K562 (cell line): ENCODE results near the gene CRABP2. TPM values are rescaled to one million over a fixed set of nuclear protein-coding genes. Genes with fewer than 3 reads are reported as not detected.

ENCODE experiments used
- ARID2 ChIP-seq: fragments of 450-650 bp; IDR thresholded peaks from 2 replicates; pipeline ENCODE4 v1.6.1; 2017; ENCODE audit warnings: antibody characterized with exemption, mild to moderate bottlenecking
- BRD9 ChIP-seq: fragments of 450-650 bp; IDR thresholded peaks from 2 replicates; pipeline ENCODE4 v1.6.1; 2018; ENCODE audit warnings: low read depth; ENCODE audit not compliant: partially characterized antibody
- BRF2 ChIP-seq: IDR thresholded peaks from 3 replicates; pipeline ENCODE4 v1.6.1; 2011; ENCODE audit warnings: borderline replicate concordance, mild to moderate bottlenecking; ENCODE audit not compliant: insufficient read length, insufficient read depth
- ELK3 ChIP-seq: fragments of 450-650 bp; formaldehyde crosslinking; IDR thresholded peaks from 2 replicates; pipeline ENCODE4 v1.4.0; 2020; ENCODE audit warnings: mild to moderate bottlenecking
- ERF ChIP-seq: fragments of 450-650 bp; formaldehyde crosslinking; IDR thresholded peaks from 2 replicates; pipeline ENCODE4 v1.4.0; 2020; ENCODE audit warnings: mild to moderate bottlenecking, mixed read lengths
- FOXM1 ChIP-seq, 2 experiments: fragments of 450-650 bp in 1 of 2; sonication (generic) in 1 of 2; formaldehyde crosslinking in 1 of 2; IDR thresholded peaks; 2 replicates each; pipeline versions ENCODE4 v1.6.1 to v1.9.0; 2017 to 2022; ENCODE audit warnings: low read depth in 2 of 2, mild to moderate bottlenecking in 2 of 2, missing genetic modification reagents in 1 of 2, moderate library complexity in 1 of 2
- GATAD2B ChIP-seq: fragments of 450-650 bp; IDR thresholded peaks from 2 replicates; pipeline ENCODE4 v1.6.1; 2017; ENCODE audit warnings: mild to moderate bottlenecking, borderline replicate concordance
- IRF1 ChIP-seq: sonication (generic); formaldehyde crosslinking; IDR thresholded peaks from 2 replicates; pipeline ENCODE4 v1.8.0; 2022; ENCODE audit warnings: missing genetic modification reagents, mild to moderate bottlenecking, borderline replicate concordance
- JUND ChIP-seq, 2 experiments: IDR thresholded peaks; 2 replicates in 1 of 2; 3 replicates in 1 of 2; pipeline ENCODE4 v1.6.1; 2011; ENCODE audit warnings: borderline replicate concordance in 2 of 2, low read depth in 2 of 2, low read length in 2 of 2, improper control_type of control experiment in 1 of 2, missing biosample characterization in 1 of 2, missing genetic modification characterization in 1 of 2, missing genetic modification reagents in 1 of 2
- LCOR ChIP-seq: sonication (generic); formaldehyde crosslinking; IDR thresholded peaks from 2 replicates; pipeline ENCODE4 v1.8.0; 2022; ENCODE audit warnings: mild to moderate bottlenecking, missing genetic modification reagents
- NFE2 ChIP-seq: IDR thresholded peaks from 2 replicates; pipeline ENCODE4 v1.6.1; 2014; ENCODE audit warnings: antibody characterized with exemption, low read depth
- SIRT6 ChIP-seq: IDR thresholded peaks from one replicate; pipeline ENCODE4 v1.6.1; 2012; ENCODE audit warnings: low read depth, mild to moderate bottlenecking, control low read depth, inconsistent platforms, low read length, moderate library complexity
- SRF ChIP-seq, 2 experiments: fragments of 250-450, 450-650 bp in 1 of 2; sonication (Bioruptor Pico) in 1 of 2; sonication (generic) in 1 of 2; formaldehyde crosslinking; IDR thresholded peaks; 2 replicates each; pipeline versions ENCODE4 v1.5.0 to v1.5.1; 2020 to 2022; ENCODE audit warnings: mild to moderate bottlenecking in 1 of 2, missing genetic modification reagents in 1 of 2
- TAF1 ChIP-seq: IDR thresholded peaks from 2 replicates; pipeline ENCODE4 v1.6.1; 2011; ENCODE audit warnings: mild to moderate bottlenecking, low read length, moderate library complexity; ENCODE audit not compliant: insufficient read depth, control insufficient read depth, severe bottlenecking; ENCODE audit errors: extremely low read depth
- WHSC1 ChIP-seq: IDR thresholded peaks from one replicate; pipeline ENCODE4 v1.6.1; 2012; ENCODE audit warnings: low read length, control low read depth, inconsistent platforms
- ZNF140 ChIP-seq: fragments of 250-450 bp; sonication (Bioruptor Pico); IDR thresholded peaks from 2 replicates; pipeline ENCODE4 v1.8.0; 2021; ENCODE audit warnings: moderate library complexity, mild to moderate bottlenecking, inconsistent platforms
- ZNF384 ChIP-seq: IDR thresholded peaks from 2 replicates; pipeline ENCODE4 v1.6.1; 2012; ENCODE audit warnings: low read depth, low read length, improper control_type of control experiment
- ZNF655 ChIP-seq: fragments of 250-450 bp; sonication (Bioruptor Pico); IDR thresholded peaks from 2 replicates; pipeline ENCODE4 v1.5.0; 2021
- polyA plus RNA-seq, 8 experiments: library from polyadenylated mRNA; depleted of rRNA in 4 of 8; stranded (reverse) in 5 of 8; unstranded in 3 of 8; fragments of >200 nt; fragmentation: Nextera tagmentation in 2 of 8; fragmentation: Illumina TruSeq in 1 of 8; extraction: Ambion mirVana in 2 of 8; extraction: Trizol in 1 of 8; gene quantifications; 2 replicates each; pipeline versions ENCODE4 v1.2.1 to v1.2.3, GENCODE V29; 2011 to 2014; ENCODE audit warnings: inconsistent platforms in 1 of 8, missing spikeins in 1 of 8
- total RNA-seq, 7 experiments: library from RNA; depleted of rRNA in 6 of 7; stranded (reverse); fragments of >200 nt in 6 of 7; fragmentation: Illumina TruSeq in 2 of 7; extraction: Trizol in 2 of 7; gene quantifications; 2 replicates each; pipeline versions ENCODE4 v1.2.1 to v1.2.3, GENCODE V29; 2011 to 2021; ENCODE audit warnings: low replicate concordance in 1 of 7
- TF ChIP-seq, protein P1 (sequence below): sonication (generic); formaldehyde crosslinking; IDR thresholded peaks from 2 replicates; pipeline ENCODE4 v1.4.0; 2020; ENCODE audit warnings: mild to moderate bottlenecking, missing genetic modification reagents

CRABP2 gene
- total and polyA plus RNA-seq, 9 of the 15 experiments (the other 6 are each of a cell fraction or from before 2014, with no cell fraction given) = 0.30 to 2.5 (median 0.82) TPM

- TF ChIP-seq ARID2 (peak; percentile 100), SRF (CRISPR knock-in tag; IDR thresholded peaks at IDR 0.05) (peak in 1 of 2 experiments; percentile 12; a peak in 1 of 4 replicates), ZNF140 (CRISPR knock-in tag) (no peak), SIRT6 (no peak), GATAD2B (0 out of 2 replicates have a peak, but pooled peaks have one; percentile 70), ERF (CRISPR knock-in tag) (0 out of 2 replicates have a peak, but pooled peaks have one; percentile 50), TAF1 (peak; percentile 54), LCOR (CRISPR knock-in tag) (peak; percentile 95; the same call in 1 of the 2 replicates), IRF1 (no peak), ZNF655 (CRISPR knock-in tag) (no peak), ELK3 (CRISPR knock-in tag) (no peak), FOXM1 (IDR thresholded peaks at IDR 0.05; ENCODE audit: low read depth) (peak; percentile 29; the same call in 1 of the 2 replicates), FOXM1 (CRISPR knock-in tag; IDR thresholded peaks at IDR 0.05; ENCODE audit: low read depth) (peak; percentile 83; the same call in 1 of the 2 replicates), BRD9 (peak; percentile 38), ZNF384 (0 out of 2 replicates have a peak, but pooled peaks have one; percentile 35), JUND (IDR thresholded peaks at IDR 0.05; ENCODE audit: borderline replicate concordance, low read depth, low read length) (peak; percentile 99), JUND (tag; IDR thresholded peaks at IDR 0.05; ENCODE audit: borderline replicate concordance, low read depth, low read length) (peak; percentile 99; the same call in 2 of the 3 replicates), BRF2 (no peak), WHSC1 (no peak), NFE2 (peak; percentile 81)
- TF ChIP-seq, protein P1, sequence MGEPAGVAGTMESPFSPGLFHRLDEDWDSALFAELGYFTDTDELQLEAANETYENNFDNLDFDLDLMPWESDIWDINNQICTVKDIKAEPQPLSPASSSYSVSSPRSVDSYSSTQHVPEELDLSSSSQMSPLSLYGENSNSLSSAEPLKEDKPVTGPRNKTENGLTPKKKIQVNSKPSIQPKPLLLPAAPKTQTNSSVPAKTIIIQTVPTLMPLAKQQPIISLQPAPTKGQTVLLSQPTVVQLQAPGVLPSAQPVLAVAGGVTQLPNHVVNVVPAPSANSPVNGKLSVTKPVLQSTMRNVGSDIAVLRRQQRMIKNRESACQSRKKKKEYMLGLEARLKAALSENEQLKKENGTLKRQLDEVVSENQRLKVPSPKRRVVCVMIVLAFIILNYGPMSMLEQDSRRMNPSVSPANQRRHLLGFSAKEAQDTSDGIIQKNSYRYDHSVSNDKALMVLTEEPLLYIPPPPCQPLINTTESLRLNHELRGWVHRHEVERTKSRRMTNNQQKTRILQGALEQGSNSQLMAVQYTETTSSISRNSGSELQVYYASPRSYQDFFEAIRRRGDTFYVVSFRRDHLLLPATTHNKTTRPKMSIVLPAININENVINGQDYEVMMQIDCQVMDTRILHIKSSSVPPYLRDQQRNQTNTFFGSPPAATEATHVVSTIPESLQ (CRISPR knock-in tag) = 0 out of 2 replicates have a peak, but pooled peaks have one; percentile 56
Observed at GRCh38 chr1:156659988-156660751, 45.2 kb downstream of the CRABP2 start (continued).
